SKM-1 (cell line): ENCODE results near the gene SYPL1.
A peak's percentile ranks its signal among the peaks of the same experiment; 100 is the strongest.

Source experiments
- DNase-seq: peaks from one replicate; lab custom pipeline; 2025; ENCODE audit not compliant: unreplicated experiment; lab: John Stamatoyannopoulos, UW

SYPL1 gene

DNA sequence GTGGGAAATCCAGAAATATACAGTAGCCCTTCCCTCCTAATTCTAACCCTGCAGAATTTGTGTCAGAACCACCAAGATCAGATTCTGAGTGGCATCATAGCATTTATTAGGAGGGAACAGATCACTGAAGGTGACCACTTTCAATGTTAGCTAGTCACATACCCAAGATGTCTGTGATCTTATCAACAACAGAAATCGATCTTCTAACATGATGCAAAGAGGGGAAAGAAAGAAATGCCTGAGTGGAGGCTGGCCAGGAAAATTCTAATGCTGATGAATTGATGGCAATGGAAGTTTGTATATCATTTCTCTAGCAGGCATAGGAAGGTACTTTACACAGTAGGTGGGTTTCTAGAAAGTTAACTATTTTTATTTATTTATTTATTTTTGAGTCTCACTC is 10.6 kb upstream of the SYPL1 start:
- no peak for DNase-seq

GRCh38 chr7:106121189-106121810 is 9.2 kb upstream of the SYPL1 start:
- no peak for DNase-seq

GRCh38 chr7:106120500-106120899 is 8.4 kb upstream of the SYPL1 start:
- no peak for DNase-seq

DNA sequence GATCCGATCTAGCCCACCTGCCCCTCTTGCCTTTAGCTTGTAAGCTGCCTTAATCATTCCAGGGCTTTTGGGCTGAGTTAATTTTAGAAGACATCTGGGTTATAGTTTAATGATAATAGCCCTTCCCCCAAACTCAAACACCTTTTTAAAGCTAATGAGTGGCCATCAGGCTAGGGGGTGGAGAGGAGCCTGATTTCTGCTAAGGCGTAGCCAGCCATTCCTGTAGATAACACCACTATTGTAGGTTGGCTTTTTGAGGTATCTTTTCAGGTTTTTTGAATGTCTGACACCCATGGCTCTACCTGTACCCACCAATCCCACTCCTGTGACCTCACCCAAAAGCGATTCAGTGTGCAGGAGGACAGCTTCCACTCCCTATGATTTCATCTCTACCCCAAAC is 7.6 kb upstream of the SYPL1 start:
- DNase-seq, result no peak

GRCh38 chr7:106117786-106118544 is 5.9 kb upstream of the SYPL1 start:
- no peak for DNase-seq

GRCh38 chr7:106116161-106116704 is 4.1 kb upstream of the SYPL1 start:
- DNase-seq, result no peak

DNA sequence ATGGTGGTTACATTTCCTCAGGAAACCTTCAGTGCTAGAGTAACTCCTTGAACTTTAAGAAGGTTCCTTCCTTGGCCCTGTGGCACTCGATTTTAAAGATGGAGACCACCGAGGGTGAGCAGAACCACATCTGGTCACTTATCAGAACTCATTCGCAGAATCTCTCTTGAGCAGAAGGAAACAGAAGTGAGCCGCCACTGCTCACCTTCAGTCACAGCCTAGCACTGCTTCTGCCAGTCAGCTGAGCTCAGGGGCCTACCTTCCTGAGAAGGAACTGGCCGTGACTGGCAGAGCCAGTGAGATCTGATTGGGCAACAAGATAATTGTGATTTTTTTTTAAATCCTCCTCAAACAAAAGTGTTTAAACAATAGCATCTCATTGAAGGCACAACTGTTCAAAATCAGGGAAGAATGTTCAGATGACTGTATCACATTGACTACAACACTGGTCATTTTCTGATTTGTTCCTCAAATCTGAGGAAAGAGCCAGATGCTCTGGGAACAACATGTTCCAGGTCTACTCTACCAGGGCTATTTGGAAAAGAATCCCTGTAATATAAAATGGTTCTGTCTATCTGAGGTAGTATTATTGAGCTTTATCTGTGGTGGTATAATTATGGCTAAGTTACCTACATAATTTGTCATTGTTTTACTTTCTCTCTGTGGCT is 2.7 kb upstream of the SYPL1 start:
- DNase-seq, result no peak

DNA sequence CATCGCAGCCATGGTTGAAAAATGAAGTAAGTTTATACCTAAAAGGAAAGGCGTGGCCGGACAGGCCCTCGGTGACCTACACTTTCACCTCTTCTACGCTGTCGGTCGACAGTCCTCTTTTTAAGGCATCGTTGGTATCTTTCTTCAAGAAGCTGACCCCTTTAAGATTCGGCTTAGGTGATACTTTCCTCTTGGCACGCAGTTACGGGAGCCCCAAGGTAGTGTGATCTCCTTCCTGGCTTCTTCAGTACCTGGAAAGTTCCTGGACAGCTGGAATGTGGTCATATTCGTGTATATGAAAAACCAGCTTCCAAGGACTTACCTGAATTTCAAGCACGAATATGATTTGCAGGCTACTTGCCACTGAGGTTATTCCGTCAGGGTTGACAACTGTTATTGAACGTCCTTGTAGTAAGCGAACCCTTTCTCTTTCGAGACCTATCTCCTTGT is 885 bp upstream of the SYPL1 start:
- no peak for DNase-seq

GRCh38 chr7:106111655-106112117 is 426 bp downstream of the SYPL1 start:
- DNase-seq, result no peak

- DNase-seq, result peak; percentile 56
Observed at GRCh38 chr7:106110885-106111654, 1.0 kb downstream of the SYPL1 start.

- no peak for DNase-seq
Observed at GRCh38 chr7:106110238-106110560, 1.9 kb downstream of the SYPL1 start.

DNA sequence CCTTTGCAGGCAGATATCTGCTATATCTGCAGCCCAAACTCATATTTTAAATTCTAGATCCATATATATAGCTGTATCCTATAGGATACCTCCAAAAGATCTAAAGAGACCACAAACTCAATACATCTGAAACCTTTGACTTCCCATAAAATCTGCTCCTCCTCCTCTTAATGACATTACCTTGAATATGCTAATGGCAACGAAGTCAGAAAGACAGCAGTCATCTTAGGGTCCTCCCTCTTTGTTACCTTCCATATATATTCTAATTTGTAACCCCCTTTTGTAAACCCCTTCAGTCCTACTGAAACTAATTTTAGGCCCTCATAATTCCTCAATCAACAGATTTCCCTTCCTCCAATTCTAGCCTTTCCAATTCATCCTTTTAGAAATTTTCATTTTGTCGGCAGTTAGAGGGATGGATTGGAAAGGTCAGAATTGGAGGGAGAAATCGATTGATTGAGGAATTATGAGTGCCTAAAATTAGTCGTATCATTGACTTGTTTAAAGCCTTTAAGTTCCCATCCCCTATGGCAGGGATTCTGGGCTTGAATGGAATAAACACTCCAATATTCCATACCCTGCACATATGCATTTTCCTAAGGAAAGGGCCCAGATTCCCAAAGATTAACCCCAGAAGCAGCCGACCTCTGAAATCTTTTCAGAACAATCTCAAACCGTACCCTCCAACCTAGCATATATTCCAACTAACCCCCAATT is 2.4 kb downstream of the SYPL1 start:
- DNase-seq, result no peak

GRCh38 chr7:106108991-106109390 is 3.1 kb downstream of the SYPL1 start:
- DNase-seq, result no peak

DNA sequence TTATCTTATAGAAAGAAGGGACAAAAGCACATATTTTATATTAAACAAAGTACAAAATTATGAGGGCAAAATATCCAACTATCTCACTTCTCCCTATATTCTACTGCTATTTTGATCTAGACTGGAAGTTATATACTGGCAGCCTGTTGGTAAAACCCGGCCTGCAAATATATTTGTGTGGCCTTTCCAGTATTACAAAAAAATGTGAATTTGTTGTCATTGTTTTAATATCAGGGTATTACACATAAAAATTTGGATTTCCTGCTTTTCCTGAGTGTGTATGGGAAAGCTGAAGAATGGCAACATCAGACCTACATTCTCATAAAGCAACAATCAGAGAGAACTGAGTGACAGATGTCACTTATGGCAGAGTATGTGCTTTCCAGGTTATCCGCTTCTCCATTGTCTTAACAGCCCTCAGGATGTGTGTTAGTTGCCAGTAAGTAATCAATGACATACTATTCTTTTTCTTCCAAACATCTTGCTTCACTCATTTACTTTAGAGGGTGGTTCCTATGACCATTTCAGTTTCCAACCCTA is 7.3 kb downstream of the SYPL1 start:
- no peak for DNase-seq

- no peak for DNase-seq
Observed at GRCh38 chr7:106102387-106102966, 9.6 kb downstream of the SYPL1 start.

DNA sequence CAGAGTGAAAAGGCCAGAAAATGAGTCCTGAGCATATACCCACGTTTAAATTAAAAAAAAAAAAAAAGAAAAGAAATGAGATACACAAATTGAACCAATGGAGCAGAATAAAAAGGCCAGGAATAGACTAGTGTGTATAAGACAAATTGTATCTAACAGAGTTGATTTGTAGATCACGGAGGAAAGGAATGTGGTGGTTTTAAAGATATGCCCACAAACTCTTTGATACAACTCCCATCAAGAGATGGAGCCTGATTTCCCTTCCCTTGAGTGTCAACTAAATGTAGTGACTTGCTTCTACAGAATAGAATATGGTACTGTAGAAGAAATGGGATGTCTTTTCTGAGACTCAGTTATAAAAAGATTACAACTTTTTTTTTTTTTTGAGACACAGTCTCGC is 10.4 kb downstream of the SYPL1 start:
- no peak for DNase-seq

DNA sequence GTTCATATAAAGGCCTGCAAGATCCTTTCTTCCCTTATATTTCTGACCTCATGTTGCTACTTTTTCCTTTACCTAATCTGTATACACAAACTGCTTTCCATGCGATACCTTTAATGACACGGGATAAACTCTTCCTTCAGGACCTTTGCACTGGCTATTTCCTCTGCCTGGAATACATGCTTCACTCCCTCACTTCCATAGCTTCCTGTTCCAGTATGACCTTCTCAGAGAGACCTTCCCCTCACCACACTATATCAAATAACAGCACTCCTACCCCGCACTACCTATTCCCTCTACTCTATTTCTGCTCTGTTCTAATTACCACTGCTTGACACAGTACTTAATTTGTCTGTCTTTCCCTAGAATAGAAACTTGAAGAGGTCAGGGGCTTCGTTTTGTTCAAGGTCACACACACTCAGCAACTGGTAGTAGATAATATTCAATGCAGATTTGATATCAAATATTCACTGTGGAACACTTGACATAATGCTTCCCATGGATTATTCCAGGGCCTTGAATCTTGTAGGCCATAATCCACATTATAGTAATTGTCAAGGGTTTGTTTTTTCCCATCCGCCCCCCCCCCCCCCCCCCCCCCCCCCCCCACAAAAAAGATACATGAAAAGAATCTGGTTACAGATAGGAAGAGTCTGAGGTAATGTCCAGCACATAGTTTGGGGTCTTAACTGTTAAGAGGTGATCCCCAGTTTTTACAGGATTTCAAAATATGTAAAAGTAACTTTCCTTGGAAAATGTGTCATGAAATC is 11.1 kb downstream of the SYPL1 start:
- no peak for DNase-seq

GRCh38 chr7:106099539-106099938 is 12.6 kb downstream of the SYPL1 start:
- DNase-seq, result no peak

- DNase-seq, result no peak
Observed at GRCh38 chr7:106098889-106099288, 13.2 kb downstream of the SYPL1 start.
